Upper lobe of left lung (tissue), 4 donors: Measurements from ENCODE around the gene RABL6.

Experiments
- EP300 ChIP-seq, 4 donors: sonication (generic); formaldehyde crosslinking; IDR thresholded peaks; one replicate each; pipeline ENCODE4 v1.5.1; 2017; ENCODE audit warnings: antibody characterized with exemption in 4 of 4, control low read depth in 2 of 4
- POLR2A ChIP-seq, 4 donors: fragments of 450-650 bp; IDR thresholded peaks; one replicate each; pipeline ENCODE4 v1.5.1; 2016 to 2017; ENCODE audit warnings: antibody characterized with exemption in 4 of 4, mild to moderate bottlenecking in 2 of 4
- TF ChIP-seq, protein P1 (sequence below), 6 experiments: fragments of 450-650 bp in 4 of 6; fragments of 200-600 bp in 2 of 6; sonication (generic) in 2 of 6; IDR thresholded peaks; one replicate each; pipeline ENCODE4 v1.5.1; 2016 to 2019; ENCODE audit warnings: antibody characterized with exemption in 6 of 6

- TF ChIP-seq EP300 (IDR thresholded peaks at IDR 0.05) (no peak), POLR2A (IDR thresholded peaks at IDR 0.05) (no peak)
- TF ChIP-seq, protein P1, sequence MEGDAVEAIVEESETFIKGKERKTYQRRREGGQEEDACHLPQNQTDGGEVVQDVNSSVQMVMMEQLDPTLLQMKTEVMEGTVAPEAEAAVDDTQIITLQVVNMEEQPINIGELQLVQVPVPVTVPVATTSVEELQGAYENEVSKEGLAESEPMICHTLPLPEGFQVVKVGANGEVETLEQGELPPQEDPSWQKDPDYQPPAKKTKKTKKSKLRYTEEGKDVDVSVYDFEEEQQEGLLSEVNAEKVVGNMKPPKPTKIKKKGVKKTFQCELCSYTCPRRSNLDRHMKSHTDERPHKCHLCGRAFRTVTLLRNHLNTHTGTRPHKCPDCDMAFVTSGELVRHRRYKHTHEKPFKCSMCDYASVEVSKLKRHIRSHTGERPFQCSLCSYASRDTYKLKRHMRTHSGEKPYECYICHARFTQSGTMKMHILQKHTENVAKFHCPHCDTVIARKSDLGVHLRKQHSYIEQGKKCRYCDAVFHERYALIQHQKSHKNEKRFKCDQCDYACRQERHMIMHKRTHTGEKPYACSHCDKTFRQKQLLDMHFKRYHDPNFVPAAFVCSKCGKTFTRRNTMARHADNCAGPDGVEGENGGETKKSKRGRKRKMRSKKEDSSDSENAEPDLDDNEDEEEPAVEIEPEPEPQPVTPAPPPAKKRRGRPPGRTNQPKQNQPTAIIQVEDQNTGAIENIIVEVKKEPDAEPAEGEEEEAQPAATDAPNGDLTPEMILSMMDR (IDR thresholded peaks at IDR 0.05) = no peak
These were observed 50.0 kb downstream of the RABL6 start for GRCh38 chr9:136857581-136858412.
